ENCODE results near the gene TMEM115. TPM values are rescaled to one million over a fixed set of nuclear protein-coding genes. Genes with fewer than 3 reads are reported as not detected.

TMEM115 gene
- total RNA-seq, 4 donors from 2014 or later: 56.7 to 72.4 (median 68.2) TPM

DNA sequence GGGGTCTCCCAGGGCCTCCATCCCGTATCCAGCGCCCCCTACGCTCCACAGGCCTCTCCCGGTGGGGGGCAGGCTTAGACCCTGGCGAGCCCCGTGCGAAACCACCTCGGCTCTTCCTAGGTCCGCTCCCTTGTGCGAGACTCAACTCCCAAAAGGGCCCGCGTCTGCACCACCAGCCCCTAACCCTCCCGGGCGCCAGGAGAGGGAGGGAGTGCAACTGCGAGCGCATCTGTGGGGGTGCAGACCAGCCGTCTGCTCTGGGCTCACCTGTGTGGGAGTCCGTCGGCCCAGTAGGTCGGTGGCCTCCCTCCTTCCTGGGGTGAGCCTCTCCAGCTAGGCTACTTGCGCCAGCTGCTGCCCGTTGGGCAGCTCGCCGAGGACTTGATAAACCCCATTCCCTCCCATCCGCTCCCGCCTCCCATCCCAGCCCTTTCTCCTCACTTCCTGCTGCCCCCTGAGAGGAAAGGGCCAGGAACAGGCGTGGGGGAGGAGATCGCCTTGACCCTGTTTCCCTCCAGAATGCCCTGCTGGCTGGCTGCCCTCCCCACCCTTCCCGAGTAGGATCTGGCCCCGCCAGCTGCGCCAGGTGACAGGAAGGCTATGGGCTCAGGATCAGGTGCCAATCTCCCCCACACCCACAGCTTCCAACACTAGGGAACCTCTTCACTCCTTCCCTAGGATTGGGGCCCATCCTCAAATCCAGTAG lies 36.8 kb downstream of the TMEM115 start, which contains the start of gene HYAL2:
Gene HYAL2, minus strand, starts transcription at position 360 of the 706 bp plus-strand sequence. CDS start 2,256 bp downstream, outside the sequence.
- Histone ChIP-seq H3K9me3 (no peaks in the 10 kb centered on the region), H3K27me3 (no peaks in the 10 kb centered on the region), H3K4me3 (peak within 1 kb of the TSS; percentile 63 to 79 (median 66)), H3K4me1 (peaks cover 0 to 90% (median 53%) of the 10 kb centered on the region in 4 donors), H3K27ac (peak within 1 kb of the TSS; percentile 72 to 99 (median 92)), H3K36me3 (peaks cover 0 to 43% (median 0%) of the 10 kb centered on the region in 3 donors)
- WGBS, 2 donors: 18 to 40% methylated on average over 15 to 28 of the region's 31 CpGs
- no peak for TF ChIP-seq CTCF (IDR thresholded peaks at IDR 0.05)
- peak; percentile 22 to 68 for TF ChIP-seq EP300 (IDR thresholded peaks at IDR 0.05)
- no peak for DNase-seq (ENCODE audit: low spot score in 2 of 2)

GRCh38 chr3:50322115-50322385 lies 37.3 kb downstream of the TMEM115 start:
- peak overlapping the region; percentile 72 to 99 (median 92) for H3K27ac ChIP-seq
- H3K27me3 ChIP-seq: no peaks in the 10 kb centered on the region
- peaks cover 0 to 90% (median 52%) of the 10 kb centered on the region in 4 donors for H3K4me1 ChIP-seq
- no peak for TF ChIP-seq EP300 (IDR thresholded peaks at IDR 0.05)
- TF ChIP-seq CTCF (IDR thresholded peaks at IDR 0.05): no peak
- no peak for TF ChIP-seq POLR2A (IDR thresholded peaks at IDR 0.05)
- peaks cover 0 to 47% (median 0%) of the 10 kb centered on the region in 3 donors for H3K36me3 ChIP-seq
- H3K4me3 ChIP-seq: peak overlapping the region; percentile 63 to 79 (median 66)
- WGBS, 2 donors: 3 to 17% methylated on average over 1 to 11 of the region's 14 CpGs
- no peaks in the 10 kb centered on the region for H3K9me3 ChIP-seq
- no peak for DNase-seq (ENCODE audit: low spot score in 2 of 2)

- TF ChIP-seq CTCF (IDR thresholded peaks at IDR 0.05) (peak; percentile 43 to 86 (median 50)), POLR2A (IDR thresholded peaks at IDR 0.05) (peak in 1 of 2 donors; percentile 71), EP300 (IDR thresholded peaks at IDR 0.05) (peak; percentile 62 to 76)
- Histone ChIP-seq H3K4me3 (peak overlapping the region; percentile 63 to 79 (median 66)), H3K36me3 (peaks cover 0 to 50% (median 0%) of the 10 kb centered on the region in 3 donors), H3K4me1 (peaks cover 0 to 90% (median 52%) of the 10 kb centered on the region in 4 donors), H3K9me3 (no peaks in the 10 kb centered on the region), H3K27ac (peak overlapping the region; percentile 72 to 99 (median 92)), H3K27me3 (no peaks in the 10 kb centered on the region)
- 1% methylated on average over 21 to 36 of the region's 59 CpGs for WGBS, 2 donors
- peak; percentile 82 to 84 for DNase-seq (ENCODE audit: low spot score in 2 of 2)
Measured at GRCh38 chr3:50321336-50322114, 37.8 kb downstream of the TMEM115 start.

DNA sequence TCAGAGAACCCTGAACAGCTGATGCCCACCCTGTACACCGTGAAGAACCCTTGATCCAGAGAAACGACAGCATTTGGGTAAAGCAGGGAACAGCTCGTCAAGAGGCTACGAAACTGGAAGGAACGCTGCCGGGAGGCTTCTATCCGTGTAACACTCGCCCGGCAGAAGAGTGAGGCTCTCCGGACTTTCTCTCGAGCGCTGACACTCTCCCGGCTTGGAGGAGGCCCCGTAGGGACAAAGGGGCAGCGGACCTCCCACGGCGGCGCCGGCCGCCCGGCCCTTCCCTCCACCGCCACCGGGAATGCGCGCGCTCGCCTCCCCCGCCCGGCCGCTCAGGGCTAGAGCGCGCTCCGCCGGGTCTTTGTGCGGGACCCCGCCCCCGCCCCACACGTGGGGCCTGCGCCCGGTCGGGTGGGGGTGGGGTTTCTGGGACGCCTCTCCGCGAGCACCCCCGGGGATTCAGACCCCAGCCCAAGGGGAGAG lies 38.4 kb downstream of the TMEM115 start:
- peak; percentile 63 to 66 for DNase-seq (ENCODE audit: low spot score in 2 of 2)
- peaks cover 0 to 87% (median 52%) of the 10 kb centered on the region in 4 donors for H3K4me1 ChIP-seq
- no peaks in the 10 kb centered on the region for H3K9me3 ChIP-seq
- H3K36me3 ChIP-seq: peaks cover 0 to 50% (median 0%) of the 10 kb centered on the region in 3 donors
- no peaks in the 10 kb centered on the region for H3K27me3 ChIP-seq
- peak overlapping the region; percentile 72 to 99 (median 92) for H3K27ac ChIP-seq
- TF ChIP-seq POLR2A (IDR thresholded peaks at IDR 0.05) (no peak), EP300 (IDR thresholded peaks at IDR 0.05) (no peak), CTCF (IDR thresholded peaks at IDR 0.05) (no peak)
- WGBS, 2 donors: 0% methylated on average over 4 to 5 of the region's 45 CpGs
- peak overlapping the region; percentile 63 to 79 (median 66) for H3K4me3 ChIP-seq

All from tibial nerve (tissue), 4 donors.